ENCODE data around the gene ZFP90. TPM values are rescaled to one million over a fixed set of nuclear protein-coding genes. Genes with fewer than 3 reads are reported as not detected.

ZFP90 gene
- total RNA-seq, 1 experiment from 2014 or later = 12.8 TPM

GRCh38 chr16:68503334-68503733 is 35.8 kb upstream of the ZFP90 start:
- no peak for TF ChIP-seq CTCF (conservative IDR thresholded peaks at IDR 0.05)
- no peak overlapping the region for H3K23ac ChIP-seq (ENCODE audit: insufficient read length, low read depth, low read length)
- H2BK20ac ChIP-seq (ENCODE audit: low read depth, low read length, poor library complexity, severe bottlenecking) = no peak overlapping the region
- no peaks in the 10 kb centered on the region for H3K79me2 ChIP-seq (ENCODE audit: insufficient read depth, low read length)
- Mint-ChIP-seq H3K4me3 (no peak overlapping the region), H3K27ac (no peak overlapping the region), H3K27me3 (ENCODE audit: low read depth) (peaks cover 22% of the 10 kb centered on the region), H3K36me3 (ENCODE audit: insufficient read depth in 1 of 3, low read depth in 3 of 3) (no peaks in the 10 kb centered on the region), H3K9me3 (no peaks in the 10 kb centered on the region), H3K4me1 (no peaks in the 10 kb centered on the region)
- H3K14ac ChIP-seq (ENCODE audit: insufficient read depth, low read length) = no peak overlapping the region
- H3K27ac ChIP-seq (ENCODE audit: insufficient read length, low read depth, low read length) = no peak overlapping the region
- no peaks in the 10 kb centered on the region for H3K27me3 ChIP-seq (ENCODE audit: insufficient read depth, low read length)
- no peak overlapping the region for H3K18ac ChIP-seq (ENCODE audit: insufficient read length, low read depth, low read length)
- H3T11ph ChIP-seq (ENCODE audit: low read length) = no peak overlapping the region
- no peaks in the 10 kb centered on the region for H3K4me1 ChIP-seq (ENCODE audit: insufficient read depth, low read length)
- no peak overlapping the region for H2BK12ac ChIP-seq (ENCODE audit: insufficient read length, low read depth, low read length)
- H2BK5ac ChIP-seq (ENCODE audit: insufficient read length, low read length) = no peak overlapping the region
- no peak overlapping the region for H2AFZ ChIP-seq (ENCODE audit: low read length)
- H3K9me3 ChIP-seq (ENCODE audit: control insufficient read depth, low read depth, low read length) = no peaks in the 10 kb centered on the region
- H2BK120ac ChIP-seq (ENCODE audit: low read depth, low read length, poor library complexity, severe bottlenecking) = no peak overlapping the region
- WGBS (ENCODE audit: extremely low coverage, insufficient read length, low lambda C conversion rate) = no CpG with 5 or more reads among the region's 3 CpGs
- H3K56ac ChIP-seq (ENCODE audit: insufficient read length, low read depth, low read length) = no peak overlapping the region
- no peak for DNase-seq
- no peak overlapping the region for H4K91ac ChIP-seq (ENCODE audit: insufficient read length, low read depth, low read length)
- H3K4ac ChIP-seq (ENCODE audit: low read depth, low read length) = no peak overlapping the region
- H3K23me2 ChIP-seq (ENCODE audit: insufficient read length, low read depth, low read length, poor library complexity, severe bottlenecking) = no peaks in the 10 kb centered on the region
- no peak overlapping the region for H2AK5ac ChIP-seq (ENCODE audit: insufficient read length, low read length)
- H3K9ac ChIP-seq (ENCODE audit: extremely low read depth, insufficient read length, low read length) = no peak overlapping the region
- no peak overlapping the region for H4K8ac ChIP-seq (replicated peaks; ENCODE audit: insufficient read length, low read depth, low read length)
- H4K20me1 ChIP-seq (ENCODE audit: control insufficient read depth, insufficient read depth, insufficient read length) = no peaks in the 10 kb centered on the region
- H3K4me2 ChIP-seq (ENCODE audit: insufficient read depth, insufficient read length, low read length) = no peak overlapping the region
- H3K79me1 ChIP-seq (ENCODE audit: insufficient read depth, low read depth, low read length, poor library complexity, severe bottlenecking) = no peaks in the 10 kb centered on the region
- no peak overlapping the region for H2BK15ac ChIP-seq (ENCODE audit: low read depth, low read length)
- H4K5ac ChIP-seq (ENCODE audit: insufficient read length, low read depth, low read length) = no peak overlapping the region

Data from H9 (cell line).